ENCODE data around the gene FOXP1. TPM values are rescaled to one million over a fixed set of nuclear protein-coding genes. Genes with fewer than 3 reads are reported as not detected.

Gene FOXP1
- polyA plus RNA-seq, 1 donor (not counting 4 experiments of a cell fraction or from before 2014, with no cell fraction given), result 14.6 TPM

DNA sequence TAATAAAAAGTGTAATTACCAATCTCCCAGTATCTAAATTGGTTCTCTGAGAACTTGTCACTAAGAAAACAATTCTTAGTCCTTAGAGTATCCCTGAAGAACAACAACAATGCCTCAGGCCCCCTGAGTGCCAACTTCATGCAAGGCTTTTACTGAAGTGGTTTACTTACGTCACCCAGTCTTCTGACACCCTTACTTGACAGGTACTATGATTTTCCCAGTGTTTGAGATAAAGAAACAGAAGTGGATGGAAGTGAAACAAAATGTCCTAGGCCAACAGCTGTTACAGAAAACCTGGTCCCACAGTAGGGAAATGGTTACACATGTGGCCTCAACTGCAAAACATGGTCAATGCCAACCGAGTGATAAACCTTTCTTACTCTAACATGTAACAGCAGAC is 331.1 kb downstream of the FOXP1 start:
- Histone ChIP-seq H3K36me3 (ENCODE audit: control insufficient read depth in 2 of 2, extremely low read depth in 1 of 2, insufficient read depth in 2 of 2, low read length in 2 of 2) (no peaks in the 10 kb centered on the region), H3K4me2 (ENCODE audit: control insufficient read depth, extremely low read depth, insufficient read depth, low read depth, low read length) (no peak overlapping the region), H3K9ac (ENCODE audit: control insufficient read depth, extremely low read depth, insufficient read depth, low read length) (no peak overlapping the region), H3K4me1 (ENCODE audit: control insufficient read depth, extremely low read depth, insufficient read depth, low read length) (no peaks in the 10 kb centered on the region), H2AFZ (ENCODE audit: control insufficient read depth, low read length) (no peak overlapping the region), H3K27ac (ENCODE audit: control insufficient read depth, insufficient read depth, low read length) (no peak overlapping the region), H3K79me2 (ENCODE audit: control insufficient read depth, insufficient read depth, low read length) (no peaks in the 10 kb centered on the region), H3K9me3 (ENCODE audit: control insufficient read depth, low read depth, low read length) (no peaks in the 10 kb centered on the region), H3K9me1 (ENCODE audit: control insufficient read depth, extremely low read depth, insufficient read depth, low read length) (no peaks in the 10 kb centered on the region), H3K4me3 (ENCODE audit: control insufficient read depth in 2 of 3, extremely low read depth in 1 of 3, insufficient read depth in 2 of 3, low read depth in 1 of 3, low read length in 3 of 3) (no peak overlapping the region), H3K27me3 (ENCODE audit: control insufficient read depth, extremely low read depth, insufficient read depth, low read length) (no peaks in the 10 kb centered on the region), H4K20me1 (ENCODE audit: control insufficient read depth, extremely low read depth, insufficient read depth, low read length) (no peaks in the 10 kb centered on the region)
- FAIRE-seq (no peak), DNase-seq (ENCODE audit: low read depth, low spot score) (no peak)
- dilution Hi-C loops (cut with MboI; ENCODE audit: extremely low pct_ligation_motif_present, low sequenced_read_pairs), result no loop called here
- no peak for TF ChIP-seq EZH2 (IDR thresholded peaks at IDR 0.05; ENCODE audit: low read length)
- TF ChIP-seq, protein P1, sequence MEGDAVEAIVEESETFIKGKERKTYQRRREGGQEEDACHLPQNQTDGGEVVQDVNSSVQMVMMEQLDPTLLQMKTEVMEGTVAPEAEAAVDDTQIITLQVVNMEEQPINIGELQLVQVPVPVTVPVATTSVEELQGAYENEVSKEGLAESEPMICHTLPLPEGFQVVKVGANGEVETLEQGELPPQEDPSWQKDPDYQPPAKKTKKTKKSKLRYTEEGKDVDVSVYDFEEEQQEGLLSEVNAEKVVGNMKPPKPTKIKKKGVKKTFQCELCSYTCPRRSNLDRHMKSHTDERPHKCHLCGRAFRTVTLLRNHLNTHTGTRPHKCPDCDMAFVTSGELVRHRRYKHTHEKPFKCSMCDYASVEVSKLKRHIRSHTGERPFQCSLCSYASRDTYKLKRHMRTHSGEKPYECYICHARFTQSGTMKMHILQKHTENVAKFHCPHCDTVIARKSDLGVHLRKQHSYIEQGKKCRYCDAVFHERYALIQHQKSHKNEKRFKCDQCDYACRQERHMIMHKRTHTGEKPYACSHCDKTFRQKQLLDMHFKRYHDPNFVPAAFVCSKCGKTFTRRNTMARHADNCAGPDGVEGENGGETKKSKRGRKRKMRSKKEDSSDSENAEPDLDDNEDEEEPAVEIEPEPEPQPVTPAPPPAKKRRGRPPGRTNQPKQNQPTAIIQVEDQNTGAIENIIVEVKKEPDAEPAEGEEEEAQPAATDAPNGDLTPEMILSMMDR (optimal IDR thresholded peaks at IDR 0.05 in 1 of 3, IDR thresholded peaks at IDR 0.05 in 1 of 3, conservative IDR thresholded peaks at IDR 0.05 in 1 of 3; ENCODE audit: extremely low read depth in 1 of 3, insufficient read depth in 2 of 3, low read length in 3 of 3), result no peak

DNA sequence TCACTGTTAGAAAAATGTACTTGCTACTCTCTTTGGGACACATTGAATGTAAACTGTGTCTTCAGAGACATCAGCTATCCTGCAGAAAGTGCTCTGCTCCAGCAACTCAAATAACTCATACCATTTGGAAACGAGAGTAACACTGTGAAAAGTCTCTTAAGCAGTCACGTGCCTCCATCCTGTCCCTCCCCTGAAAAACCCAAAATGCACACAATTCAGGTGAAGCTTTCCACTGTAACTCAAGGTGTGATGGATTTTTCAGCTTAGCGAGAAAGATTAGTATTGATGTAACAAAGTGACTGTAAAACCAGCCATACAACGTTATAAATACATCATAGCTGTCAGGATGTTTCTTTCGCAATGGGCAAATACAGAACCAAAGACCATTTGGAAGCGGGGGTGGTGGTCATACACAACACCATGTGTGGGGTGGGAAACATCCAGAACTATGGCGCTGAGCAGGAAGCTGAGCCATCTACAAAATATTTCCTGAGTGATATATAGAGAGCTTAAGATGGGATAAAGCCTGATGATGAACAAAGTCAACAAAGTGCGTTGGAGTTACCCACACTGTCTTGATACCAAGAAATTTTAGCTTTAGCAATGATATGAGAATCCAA is 332.3 kb downstream of the FOXP1 start:
- Histone ChIP-seq H3K9me3 (ENCODE audit: control insufficient read depth, low read depth, low read length) (no peaks in the 10 kb centered on the region), H2AFZ (ENCODE audit: control insufficient read depth, low read length) (no peak overlapping the region), H4K20me1 (ENCODE audit: control insufficient read depth, extremely low read depth, insufficient read depth, low read length) (no peaks in the 10 kb centered on the region), H3K27me3 (ENCODE audit: control insufficient read depth, extremely low read depth, insufficient read depth, low read length) (no peaks in the 10 kb centered on the region), H3K4me2 (ENCODE audit: control insufficient read depth, extremely low read depth, insufficient read depth, low read depth, low read length) (no peak overlapping the region), H3K27ac (ENCODE audit: control insufficient read depth, insufficient read depth, low read length) (no peak overlapping the region), H3K9ac (ENCODE audit: control insufficient read depth, extremely low read depth, insufficient read depth, low read length) (no peak overlapping the region), H3K36me3 (ENCODE audit: control insufficient read depth in 2 of 2, extremely low read depth in 1 of 2, insufficient read depth in 2 of 2, low read length in 2 of 2) (no peaks in the 10 kb centered on the region), H3K9me1 (ENCODE audit: control insufficient read depth, extremely low read depth, insufficient read depth, low read length) (no peaks in the 10 kb centered on the region), H3K4me1 (ENCODE audit: control insufficient read depth, extremely low read depth, insufficient read depth, low read length) (no peaks in the 10 kb centered on the region), H3K4me3 (ENCODE audit: control insufficient read depth in 2 of 3, extremely low read depth in 1 of 3, insufficient read depth in 2 of 3, low read depth in 1 of 3, low read length in 3 of 3) (no peak overlapping the region), H3K79me2 (ENCODE audit: control insufficient read depth, insufficient read depth, low read length) (no peaks in the 10 kb centered on the region)
- DNase-seq (ENCODE audit: low read depth, low spot score) (no peak), FAIRE-seq (no peak)
- dilution Hi-C loops (cut with MboI; ENCODE audit: extremely low pct_ligation_motif_present, low sequenced_read_pairs), result no loop called here
- TF ChIP-seq, protein P1 (optimal IDR thresholded peaks at IDR 0.05 in 1 of 3, IDR thresholded peaks at IDR 0.05 in 1 of 3, conservative IDR thresholded peaks at IDR 0.05 in 1 of 3; ENCODE audit: extremely low read depth in 1 of 3, insufficient read depth in 2 of 3, low read length in 3 of 3), result no peak
- TF ChIP-seq EZH2 (IDR thresholded peaks at IDR 0.05; ENCODE audit: low read length), result no peak

All from keratinocyte (primary cell).